ENCODE measurements around the gene PTTG2.

DNA sequence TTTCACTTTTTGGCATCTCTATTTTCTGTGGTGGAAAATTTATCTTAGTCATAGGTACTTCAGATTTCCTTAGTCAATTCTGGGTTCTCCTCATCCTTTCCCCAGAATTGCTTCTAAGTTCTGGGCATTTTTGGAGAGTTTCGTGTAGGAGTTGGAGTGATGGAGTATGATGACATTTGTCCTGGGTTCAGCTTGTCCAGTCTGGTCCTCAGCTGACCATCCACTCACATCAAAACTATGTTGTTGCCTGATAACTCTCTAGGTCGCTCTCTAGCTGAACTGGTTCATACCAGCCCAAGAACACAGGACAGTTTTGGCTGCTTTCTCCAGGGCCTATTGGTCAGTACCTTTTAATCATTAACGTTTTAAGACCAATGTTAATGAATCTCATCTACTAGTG lies 13.2 kb downstream of the PTTG2 start:
- TF ChIP-seq, protein P1, sequence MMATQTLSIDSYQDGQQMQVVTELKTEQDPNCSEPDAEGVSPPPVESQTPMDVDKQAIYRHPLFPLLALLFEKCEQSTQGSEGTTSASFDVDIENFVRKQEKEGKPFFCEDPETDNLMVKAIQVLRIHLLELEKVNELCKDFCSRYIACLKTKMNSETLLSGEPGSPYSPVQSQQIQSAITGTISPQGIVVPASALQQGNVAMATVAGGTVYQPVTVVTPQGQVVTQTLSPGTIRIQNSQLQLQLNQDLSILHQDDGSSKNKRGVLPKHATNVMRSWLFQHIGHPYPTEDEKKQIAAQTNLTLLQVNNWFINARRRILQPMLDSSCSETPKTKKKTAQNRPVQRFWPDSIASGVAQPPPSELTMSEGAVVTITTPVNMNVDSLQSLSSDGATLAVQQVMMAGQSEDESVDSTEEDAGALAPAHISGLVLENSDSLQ (IDR thresholded peaks at IDR 0.05) = no peak
- TF ChIP-seq ELF4 (IDR thresholded peaks at IDR 0.05) (no peak), ZNF384 (IDR thresholded peaks at IDR 0.05) (no peak), NFRKB (IDR thresholded peaks at IDR 0.05) (no peak), TARDBP (IDR thresholded peaks at IDR 0.05) (no peak), SP1 (IDR thresholded peaks at IDR 0.05) (no peak), FOXM1 (IDR thresholded peaks at IDR 0.05; ENCODE audit: borderline replicate concordance) (no peak), HDGF (IDR thresholded peaks at IDR 0.05; ENCODE audit: borderline replicate concordance) (no peak), CTBP1 (IDR thresholded peaks at IDR 0.05; ENCODE audit: borderline replicate concordance) (no peak), FOXA1 (IDR thresholded peaks at IDR 0.05) (no peak), SUZ12 (IDR thresholded peaks at IDR 0.05) (no peak)
